Activated T-helper 17 cell treated with anti-CD3 and anti-CD28 coated beads, Interleukin-2, amount 50 U/mL, for 72 hours (primary cell): ENCODE measurements around the gene LRG1. TPM values are rescaled to one million over a fixed set of nuclear protein-coding genes. Genes with fewer than 3 reads are reported as not detected.

ENCODE experiments used
- ATAC-seq: fragments of 150-1000 bp; cut with Tn5 transposase; replicated peaks from 2 replicates; pipeline ENCODE4 v1.10.0; 2021; ENCODE audit warnings: mild to moderate bottlenecking, moderate library complexity
- H3K27ac Mint-ChIP-seq: one replicate; pipeline ENCODE4 v1.8.0; 2022; ENCODE audit warnings: mixed read lengths
- H3K27me3 Mint-ChIP-seq: one replicate; pipeline ENCODE4 v1.8.0; 2022; ENCODE audit warnings: mixed read lengths
- H3K36me3 Mint-ChIP-seq: one replicate; pipeline ENCODE4 v1.8.0; 2022; ENCODE audit warnings: low read depth, mild to moderate bottlenecking, mixed read lengths
- H3K4me1 Mint-ChIP-seq: one replicate; pipeline ENCODE4 v1.8.0; 2022; ENCODE audit warnings: mixed read lengths
- H3K4me3 Mint-ChIP-seq: one replicate; pipeline ENCODE4 v1.8.0; 2022; ENCODE audit warnings: mild to moderate bottlenecking, mixed read lengths
- H3K9me3 Mint-ChIP-seq: one replicate; pipeline ENCODE4 v1.8.0; 2022; ENCODE audit warnings: mixed read lengths
- total RNA-seq, 2 donors: library from RNA; stranded (reverse); gene quantifications; one replicate each; pipeline ENCODE4 v1.2.3, GENCODE V29; 2022

Gene LRG1
- total RNA-seq, 2 donors from 2014 or later, result 0.53 to 0.93 TPM

DNA sequence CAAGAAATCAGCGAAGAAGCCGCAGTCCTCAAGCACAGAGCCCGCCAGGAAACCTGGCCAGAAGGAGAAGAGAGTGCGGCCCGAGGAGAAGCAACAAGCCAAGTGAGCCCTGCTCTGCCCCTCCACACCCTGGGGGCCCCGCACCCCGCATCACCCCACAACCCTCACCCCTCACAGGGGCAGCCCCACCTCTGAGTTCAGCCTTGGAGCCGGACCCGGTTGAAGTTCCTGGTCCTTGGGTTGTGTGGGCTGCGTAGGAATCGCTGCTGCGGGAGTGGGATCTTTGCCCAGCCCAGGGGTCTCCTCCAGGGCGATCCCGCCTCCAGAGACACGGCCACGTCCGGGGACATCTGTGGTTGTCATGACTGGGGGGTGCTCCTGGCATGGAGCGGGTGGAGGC, 43.5 kb downstream of the LRG1 start:
- peaks cover 35% of the 10 kb centered on the region for H3K36me3 Mint-ChIP-seq
- no peaks in the 10 kb centered on the region for H3K4me1 Mint-ChIP-seq
- no peaks in the 10 kb centered on the region for H3K9me3 Mint-ChIP-seq
- H3K27ac Mint-ChIP-seq, result no peak overlapping the region
- ATAC-seq, result no peak
- H3K4me3 Mint-ChIP-seq, result no peak overlapping the region
- no peaks in the 10 kb centered on the region for H3K27me3 Mint-ChIP-seq

DNA sequence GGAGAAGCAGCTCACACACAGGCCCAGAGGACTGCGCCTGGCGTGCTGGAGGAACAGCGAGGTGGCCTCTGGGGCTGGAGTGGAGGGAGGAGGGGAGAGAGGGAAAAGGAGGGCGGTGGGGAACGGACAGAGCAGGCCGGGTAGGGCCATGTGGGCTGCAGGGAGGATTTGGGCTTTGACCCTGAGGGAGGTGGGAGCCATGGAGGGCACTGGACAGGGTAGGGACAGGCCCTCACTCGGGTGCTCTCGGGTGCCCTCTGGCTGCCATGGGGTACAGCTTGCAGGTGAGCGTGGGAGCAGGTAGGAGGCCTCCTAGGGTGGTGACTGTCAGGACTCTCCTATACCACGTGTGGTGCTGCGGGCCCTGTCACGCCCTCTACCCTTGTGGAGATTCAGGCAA, 44.4 kb downstream of the LRG1 start:
- ATAC-seq, result no peak
- no peaks in the 10 kb centered on the region for H3K9me3 Mint-ChIP-seq
- H3K4me1 Mint-ChIP-seq, result no peaks in the 10 kb centered on the region
- H3K27ac Mint-ChIP-seq, result no peak overlapping the region
- H3K27me3 Mint-ChIP-seq, result no peaks in the 10 kb centered on the region
- peaks cover 29% of the 10 kb centered on the region for H3K36me3 Mint-ChIP-seq
- no peak overlapping the region for H3K4me3 Mint-ChIP-seq

DNA sequence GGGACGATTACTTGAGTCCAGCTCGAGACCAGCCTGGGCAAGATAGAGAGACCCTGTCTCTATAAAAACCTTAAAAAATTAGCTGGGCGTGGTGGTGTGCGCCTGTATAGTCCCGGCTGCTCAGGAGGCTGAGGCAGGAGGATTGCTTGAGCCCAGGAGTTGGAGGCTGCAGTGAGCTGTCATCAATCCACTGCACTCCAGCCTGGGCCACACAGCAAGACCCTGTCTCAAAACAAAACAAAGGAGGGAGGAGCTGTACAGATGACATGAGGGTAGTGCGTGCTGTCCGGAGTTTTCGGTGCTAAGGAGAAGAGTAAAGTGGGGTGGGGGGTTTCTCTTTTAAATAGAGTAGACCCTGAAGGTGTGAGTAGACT, 45.2 kb downstream of the LRG1 start:
- H3K27me3 Mint-ChIP-seq, result no peaks in the 10 kb centered on the region
- no peaks in the 10 kb centered on the region for H3K9me3 Mint-ChIP-seq
- H3K27ac Mint-ChIP-seq, result no peak overlapping the region
- no peak overlapping the region for H3K4me3 Mint-ChIP-seq
- H3K4me1 Mint-ChIP-seq, result no peaks in the 10 kb centered on the region
- peaks cover 21% of the 10 kb centered on the region for H3K36me3 Mint-ChIP-seq
- ATAC-seq, result no peak

DNA sequence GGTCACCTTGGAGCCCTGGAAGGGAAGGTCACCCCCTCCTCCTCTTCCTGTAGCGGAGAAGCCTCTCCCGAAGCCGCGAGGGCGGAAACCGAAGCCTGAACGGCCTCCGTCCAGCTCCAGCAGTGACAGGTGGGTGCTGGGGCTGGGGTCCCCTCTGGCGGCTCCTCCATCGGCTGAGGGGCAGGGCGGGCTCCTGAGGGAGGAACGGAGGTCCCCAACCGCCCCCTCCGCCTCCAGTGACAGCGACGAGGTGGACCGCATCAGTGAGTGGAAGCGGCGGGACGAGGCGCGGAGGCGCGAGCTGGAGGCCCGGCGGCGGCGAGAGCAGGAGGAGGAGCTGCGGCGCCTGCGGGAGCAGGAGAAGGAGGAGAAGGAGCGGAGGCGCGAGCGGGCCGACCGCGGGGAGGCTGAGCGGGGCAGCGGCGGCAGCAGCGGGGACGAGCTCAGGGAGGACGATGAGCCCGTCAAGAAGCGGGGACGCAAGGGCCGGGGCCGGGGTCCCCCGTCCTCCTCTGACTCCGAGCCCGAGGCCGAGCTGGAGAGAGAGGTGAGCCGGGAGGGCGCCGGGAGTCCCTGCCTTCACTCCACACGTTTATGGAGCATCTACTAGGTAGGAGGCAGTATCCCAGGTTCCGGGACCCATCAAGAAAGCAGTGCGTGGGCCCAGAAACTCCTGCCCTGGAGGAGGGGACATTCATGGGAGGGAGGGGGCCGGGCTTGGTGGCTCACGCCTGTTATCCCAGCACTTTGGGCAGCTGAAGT, 45.7 kb downstream of the LRG1 start:
- no peak overlapping the region for H3K27ac Mint-ChIP-seq
- no peaks in the 10 kb centered on the region for H3K4me1 Mint-ChIP-seq
- no peaks in the 10 kb centered on the region for H3K9me3 Mint-ChIP-seq
- no peaks in the 10 kb centered on the region for H3K27me3 Mint-ChIP-seq
- peaks cover 16% of the 10 kb centered on the region for H3K36me3 Mint-ChIP-seq
- ATAC-seq, result no peak
- H3K4me3 Mint-ChIP-seq, result no peak overlapping the region

DNA sequence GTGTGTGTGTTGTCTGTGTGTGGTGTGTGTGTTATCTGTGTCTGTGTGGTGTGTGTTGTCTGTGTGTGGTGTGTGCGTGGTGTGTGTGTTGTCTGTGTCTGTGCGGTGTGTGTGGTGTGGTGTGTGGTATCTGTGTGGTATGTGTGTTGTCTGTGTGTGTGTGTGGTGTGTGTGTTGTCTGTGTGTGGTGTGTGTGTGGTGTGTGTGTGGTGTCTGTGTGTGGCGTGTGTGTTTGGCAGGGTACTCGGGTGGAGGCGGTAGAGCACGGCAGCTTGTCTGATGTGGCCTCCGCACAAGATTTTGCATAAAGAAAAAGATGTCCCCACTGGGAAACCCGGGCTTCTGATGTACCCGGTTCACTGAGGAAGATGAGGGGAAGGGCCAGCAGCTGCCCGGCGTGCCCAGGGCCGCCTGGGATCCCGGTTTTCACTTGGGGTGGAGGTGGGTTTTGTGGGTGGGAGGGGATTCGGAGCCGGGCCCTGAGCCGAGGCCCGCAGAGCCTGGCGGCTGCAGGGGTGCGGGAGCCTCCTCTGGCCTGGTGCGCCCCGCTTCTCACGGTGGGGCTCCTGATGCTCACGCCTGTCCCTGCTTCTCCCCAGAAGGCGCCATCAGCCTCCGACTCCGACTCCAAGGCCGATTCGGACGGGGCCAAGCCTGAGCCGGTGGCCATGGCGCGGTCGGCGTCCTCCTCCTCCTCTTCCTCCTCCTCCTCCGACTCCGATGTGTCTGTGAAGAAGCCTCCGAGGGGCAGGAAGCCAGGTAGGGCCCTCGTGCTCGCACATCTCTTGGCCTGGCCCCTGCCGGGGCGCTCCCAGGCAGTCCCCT, 46.5 kb downstream of the LRG1 start:
- no peak for ATAC-seq
- no peak overlapping the region for H3K27ac Mint-ChIP-seq
- peaks cover 15% of the 10 kb centered on the region for H3K36me3 Mint-ChIP-seq
- H3K9me3 Mint-ChIP-seq, result no peaks in the 10 kb centered on the region
- H3K4me3 Mint-ChIP-seq, result no peak overlapping the region
- no peaks in the 10 kb centered on the region for H3K27me3 Mint-ChIP-seq
- no peaks in the 10 kb centered on the region for H3K4me1 Mint-ChIP-seq

DNA sequence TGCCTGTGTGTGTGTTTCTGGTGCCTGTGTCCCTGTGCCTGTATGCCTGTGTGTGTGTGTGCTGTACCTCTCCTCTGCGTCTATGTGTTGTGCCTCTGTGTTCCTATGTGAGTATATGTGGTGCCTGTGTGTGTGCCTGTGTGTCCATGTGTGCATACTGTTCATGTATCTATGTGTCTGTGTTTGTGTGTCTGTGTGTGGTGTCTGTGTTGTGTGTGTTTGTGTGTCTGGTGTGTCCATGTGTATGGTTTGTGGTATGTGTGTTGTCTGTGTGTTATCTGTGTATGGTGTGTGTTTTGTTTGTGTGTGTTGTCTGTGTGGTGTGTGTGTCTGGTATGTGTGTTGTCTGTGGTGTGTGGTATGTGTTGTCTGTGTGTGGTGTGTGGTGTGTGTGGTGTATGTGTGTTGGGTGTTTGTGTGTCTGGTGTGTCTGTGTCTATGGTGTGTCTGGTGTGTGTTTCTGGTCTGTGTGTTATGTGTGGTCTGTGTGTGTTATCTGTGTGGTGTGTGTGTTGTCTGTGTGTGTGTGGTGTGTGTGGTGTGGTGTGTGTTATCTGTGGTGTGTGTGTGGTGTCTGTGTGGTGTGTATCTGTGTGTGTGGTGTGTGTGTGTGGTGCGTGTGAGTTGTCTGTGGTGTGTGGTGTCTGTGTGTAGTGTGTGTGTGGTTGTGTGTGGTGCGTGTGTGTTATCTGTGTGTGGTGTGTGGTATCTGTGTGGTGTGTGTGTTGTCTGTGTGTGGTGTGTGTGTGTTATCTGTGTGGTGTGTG, 47.3 kb downstream of the LRG1 start:
- Mint-ChIP-seq H3K27ac (no peak overlapping the region), H3K4me1 (no peaks in the 10 kb centered on the region), H3K27me3 (no peaks in the 10 kb centered on the region), H3K4me3 (no peak overlapping the region), H3K9me3 (no peaks in the 10 kb centered on the region), H3K36me3 (peaks cover 15% of the 10 kb centered on the region)
- no peak for ATAC-seq

DNA sequence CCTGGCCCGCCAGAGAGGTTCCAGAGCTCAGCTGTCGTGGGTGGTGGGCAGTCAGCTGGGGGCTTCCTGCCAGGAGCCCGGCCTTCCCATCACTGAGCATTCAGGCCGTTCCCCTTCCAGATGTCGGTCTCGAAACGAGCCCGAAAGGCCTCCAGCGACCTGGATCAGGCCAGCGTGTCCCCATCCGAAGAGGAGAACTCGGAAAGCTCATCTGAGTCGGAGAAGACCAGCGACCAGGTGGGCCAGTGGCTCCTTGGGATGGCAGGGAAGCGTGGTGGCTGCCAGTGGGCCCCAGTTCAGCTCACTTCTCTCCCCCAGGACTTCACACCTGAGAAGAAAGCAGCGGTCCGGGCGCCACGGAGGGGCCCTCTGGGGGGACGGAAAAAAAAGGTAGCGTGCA, 48.4 kb downstream of the LRG1 start:
- H3K9me3 Mint-ChIP-seq, result no peaks in the 10 kb centered on the region
- H3K27me3 Mint-ChIP-seq, result no peaks in the 10 kb centered on the region
- H3K4me1 Mint-ChIP-seq, result no peaks in the 10 kb centered on the region
- no peak overlapping the region for H3K27ac Mint-ChIP-seq
- no peak for ATAC-seq
- peaks cover 21% of the 10 kb centered on the region for H3K36me3 Mint-ChIP-seq
- no peak overlapping the region for H3K4me3 Mint-ChIP-seq

DNA sequence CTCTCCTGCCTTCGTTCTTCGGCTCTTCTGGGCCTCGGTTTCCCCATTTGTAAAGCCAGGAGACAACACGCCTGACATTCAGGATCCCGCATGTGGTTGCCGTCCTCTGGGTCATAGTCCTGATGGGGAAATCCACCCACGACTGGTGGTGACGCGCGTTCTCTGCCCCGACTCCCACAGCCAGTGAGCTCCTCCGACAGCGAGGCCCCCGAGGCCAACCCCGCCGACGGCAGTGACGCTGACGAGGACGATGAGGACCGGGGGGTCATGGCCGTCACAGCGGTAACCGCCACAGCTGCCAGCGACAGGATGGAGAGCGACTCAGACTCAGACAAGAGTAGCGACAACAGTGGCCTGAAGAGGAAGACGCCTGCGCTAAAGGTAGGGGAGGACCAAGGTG, 51.3 kb downstream of the LRG1 start:
- Mint-ChIP-seq H3K27me3 (no peaks in the 10 kb centered on the region), H3K4me1 (no peaks in the 10 kb centered on the region), H3K36me3 (peaks cover 22% of the 10 kb centered on the region), H3K9me3 (no peaks in the 10 kb centered on the region), H3K4me3 (no peak overlapping the region), H3K27ac (no peak overlapping the region)
- no peak for ATAC-seq

- Mint-ChIP-seq H3K27ac (no peak overlapping the region), H3K4me1 (no peaks in the 10 kb centered on the region), H3K9me3 (no peaks in the 10 kb centered on the region), H3K4me3 (no peak overlapping the region), H3K36me3 (peaks cover 26% of the 10 kb centered on the region), H3K27me3 (no peaks in the 10 kb centered on the region)
- ATAC-seq, result no peak
Measured at GRCh38 chr19:4487572-4487971, 52.3 kb downstream of the LRG1 start.

Other genes starting within 250 kb of the LRG1 start
- 1 to 10 TPM; 2.5 to 4.1 TPM for gene TMIGD2, start 237.6 kb downstream of the LRG1 start, total RNA-seq
- gene FSD1, start 235.4 kb downstream of the LRG1 start, total RNA-seq, result 10 to 100 TPM in 1 of 2 donors, 1 to 10 TPM in 1; 8.3 to 13.1 TPM
- gene STAP2, start 201.2 kb downstream of the LRG1 start, total RNA-seq, result 10 to 100 TPM; 13.3 to 17.4 TPM
- 10 to 100 TPM; 15.5 to 19.7 TPM for gene MPND, start 196.5 kb downstream of the LRG1 start, total RNA-seq
- 10 to 100 TPM; 49.1 to 67.1 TPM for gene SH3GL1, start 139.5 kb downstream of the LRG1 start, total RNA-seq
- 10 to 100 TPM; 67.9 to 96.7 TPM for gene CHAF1A, start 137.4 kb downstream of the LRG1 start, total RNA-seq
- gene UBXN6, start 82.2 kb downstream of the LRG1 start, total RNA-seq, result 10 to 100 TPM; 37.4 to 40.1 TPM
- gene HDGFL2, start 67.7 kb downstream of the LRG1 start, total RNA-seq, result 10 to 100 TPM; 30.7 to 39.3 TPM
- under 1 TPM in 1 of 2 donors, not detected in 1; 0.05 TPM for gene PLIN4, start 21.6 kb downstream of the LRG1 start, total RNA-seq
- gene PLIN5, start 4.8 kb downstream of the LRG1 start, total RNA-seq, result under 1 TPM in 1 of 2 donors, not detected in 1; 0.17 TPM
- gene SEMA6B, start 19.6 kb upstream of the LRG1 start, total RNA-seq, result under 1 TPM in 1 of 2 donors, not detected in 1; 0.05 TPM
- gene TNFAIP8L1, start 99.5 kb upstream of the LRG1 start, total RNA-seq, result 10 to 100 TPM; 18.0 to 23.6 TPM
- 10 to 100 TPM; 47.8 to 79.0 TPM for gene MYDGF, start 130.3 kb upstream of the LRG1 start, total RNA-seq
- 10 to 100 TPM; 52.3 to 90.9 TPM for gene DPP9, start 183.8 kb upstream of the LRG1 start, total RNA-seq